HepG2 (cell line): ENCODE results near the gene TPCN2. TPM values are rescaled to one million over a fixed set of nuclear protein-coding genes. Genes with fewer than 3 reads are reported as not detected.

Experiments used
- AFF4 ChIP-seq: sonication (generic); formaldehyde crosslinking; IDR thresholded peaks from 2 replicates; pipeline ENCODE4 v1.4.0; 2020; ENCODE audit warnings: missing genetic modification reagents
- ATF2 ChIP-seq: sonication (generic); formaldehyde crosslinking; IDR thresholded peaks from 2 replicates; pipeline ENCODE4 v1.4.0; 2020; ENCODE audit warnings: missing genetic modification reagents
- ETS1 ChIP-seq: sonication (generic); formaldehyde crosslinking; IDR thresholded peaks from 2 replicates; pipeline ENCODE4 v1.4.0; 2020; ENCODE audit warnings: missing genetic modification reagents
- HNF1B ChIP-seq: sonication (generic); formaldehyde crosslinking; IDR thresholded peaks from 2 replicates; pipeline ENCODE4 v1.5.1; 2020; ENCODE audit warnings: mild to moderate bottlenecking, moderate library complexity, missing genetic modification reagents
- HNF4A ChIP-seq: sonication (generic); formaldehyde crosslinking; IDR thresholded peaks from 2 replicates; pipeline ENCODE4 v1.4.0; 2020; ENCODE audit warnings: missing genetic modification reagents
- LBX2 ChIP-seq: sonication (generic); formaldehyde crosslinking; IDR thresholded peaks from 2 replicates; pipeline ENCODE4 v1.5.0; 2020; ENCODE audit warnings: missing genetic modification reagents, mild to moderate bottlenecking, borderline replicate concordance
- YEATS4 ChIP-seq: sonication (generic); formaldehyde crosslinking; IDR thresholded peaks from 2 replicates; pipeline ENCODE4 v1.4.0; 2020; ENCODE audit warnings: missing genetic modification reagents, borderline replicate concordance
- polyA plus RNA-seq, 8 experiments: library from polyadenylated mRNA; depleted of rRNA in 3 of 8; stranded (reverse) in 7 of 8; unstranded in 1 of 8; fragments of >200 nt; fragmentation: Illumina TruSeq in 4 of 8; extraction: Trizol in 4 of 8; gene quantifications; 2 replicates each; pipeline versions ENCODE4 v1.2.1 to v1.2.3, GENCODE V29; 2011 to 2016; ENCODE audit warnings: low read depth in 4 of 8, missing spikeins in 1 of 8, mixed read lengths in 1 of 8; ENCODE audit not compliant: insufficient read depth in 1 of 8
- total RNA-seq, 5 experiments: library from RNA; depleted of rRNA; stranded (reverse); fragments of >200 nt; fragmentation: Illumina TruSeq; extraction: Trizol; gene quantifications; 2 replicates each; pipeline ENCODE4 v1.2.3, GENCODE V29; 2016; ENCODE audit warnings: low read depth in 1 of 5

TPCN2 gene
- total and polyA plus RNA-seq, 2 of the 13 experiments (the other 11 are each of a cell fraction or from before 2014, with no cell fraction given), result 5.6 to 5.9 TPM

GRCh38 chr11:69150175-69150574, 101.4 kb downstream of the TPCN2 start (continued):
- TF ChIP-seq HNF1B (CRISPR knock-in tag) (no peak), YEATS4 (no peak), ETS1 (CRISPR knock-in tag) (no peak), ATF2 (CRISPR knock-in tag) (no peak), AFF4 (CRISPR knock-in tag) (no peak), HNF4A (CRISPR knock-in tag) (no peak), LBX2 (no peak)
- TF ChIP-seq, all 625 proteins: peak for 0
